Measurements from ENCODE around the gene GATAD2B. TPM values are rescaled to one million over a fixed set of nuclear protein-coding genes. Genes with fewer than 3 reads are reported as not detected.
A peak's percentile ranks its signal among the peaks of the same experiment; 100 is the strongest.
"Not testable (repeated sequence)": the region's sequence is repeated elsewhere in the genome, so short reads cannot be mapped to it uniquely, and the experiment has no call there.

Gene GATAD2B
- total and polyA plus RNA-seq, 7 donors, result 1.8 to 37.4 (median 16.4) TPM

GRCh38 chr1:153786038-153786790 lies 136.6 kb downstream of the GATAD2B start:
- no peak for DNase-seq
- intact Hi-C loops (cut with DNase I), result no loop called here
- Histone ChIP-seq H3K4me1 (peaks cover 0 to 34% (median 30%) of the 10 kb centered on the region in 4 donors), H3K27me3 (no peaks in the 10 kb centered on the region), H3K36me3 (no peaks in the 10 kb centered on the region), H3K27ac (no peak overlapping the region), H3K9me3 (no peaks in the 10 kb centered on the region), H3K4me3 (no peak overlapping the region)
- 94 to 95% methylated on average over 4 of the region's 4 CpGs for WGBS, 2 donors
- TF ChIP-seq EP300 (IDR thresholded peaks at IDR 0.05) (no peak), POLR2A (IDR thresholded peaks at IDR 0.05) (no peak), POLR2AphosphoS5 (IDR thresholded peaks at IDR 0.05) (no peak)
- TF ChIP-seq, protein P1, sequence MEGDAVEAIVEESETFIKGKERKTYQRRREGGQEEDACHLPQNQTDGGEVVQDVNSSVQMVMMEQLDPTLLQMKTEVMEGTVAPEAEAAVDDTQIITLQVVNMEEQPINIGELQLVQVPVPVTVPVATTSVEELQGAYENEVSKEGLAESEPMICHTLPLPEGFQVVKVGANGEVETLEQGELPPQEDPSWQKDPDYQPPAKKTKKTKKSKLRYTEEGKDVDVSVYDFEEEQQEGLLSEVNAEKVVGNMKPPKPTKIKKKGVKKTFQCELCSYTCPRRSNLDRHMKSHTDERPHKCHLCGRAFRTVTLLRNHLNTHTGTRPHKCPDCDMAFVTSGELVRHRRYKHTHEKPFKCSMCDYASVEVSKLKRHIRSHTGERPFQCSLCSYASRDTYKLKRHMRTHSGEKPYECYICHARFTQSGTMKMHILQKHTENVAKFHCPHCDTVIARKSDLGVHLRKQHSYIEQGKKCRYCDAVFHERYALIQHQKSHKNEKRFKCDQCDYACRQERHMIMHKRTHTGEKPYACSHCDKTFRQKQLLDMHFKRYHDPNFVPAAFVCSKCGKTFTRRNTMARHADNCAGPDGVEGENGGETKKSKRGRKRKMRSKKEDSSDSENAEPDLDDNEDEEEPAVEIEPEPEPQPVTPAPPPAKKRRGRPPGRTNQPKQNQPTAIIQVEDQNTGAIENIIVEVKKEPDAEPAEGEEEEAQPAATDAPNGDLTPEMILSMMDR (IDR thresholded peaks at IDR 0.05), result no peak

- H3K9me3 ChIP-seq, result no peaks in the 10 kb centered on the region
- WGBS, 2 donors, result 0% methylated on average over 61 of the region's 61 CpGs
- peak overlapping the region; percentile 49 to 72 (median 63) for H3K4me3 ChIP-seq
- H3K27me3 ChIP-seq, result no peaks in the 10 kb centered on the region
- TF ChIP-seq POLR2A (IDR thresholded peaks at IDR 0.05) (peak; percentile 95 to 97), EP300 (IDR thresholded peaks at IDR 0.05) (peak in 2 of 4 donors; percentile 2 to 44), POLR2AphosphoS5 (IDR thresholded peaks at IDR 0.05) (peak; percentile 99 to 100 (median 99))
- TF ChIP-seq, protein P1 (IDR thresholded peaks at IDR 0.05), result peak in 2 of 4 experiments; percentile 7 to 32
- intact Hi-C loops (cut with DNase I), result no loop called here
- H3K27ac ChIP-seq, result peak overlapping the region; percentile 92 to 99 (median 94)
- peak; percentile 95 for DNase-seq
- H3K36me3 ChIP-seq, result peaks cover 0 to 4% (median 0%) of the 10 kb centered on the region in 4 donors
- peaks cover 0 to 21% (median 12%) of the 10 kb centered on the region in 4 donors for H3K4me1 ChIP-seq
Observed at GRCh38 chr1:153783233-153784190, 139.3 kb downstream of the GATAD2B start.

DNA sequence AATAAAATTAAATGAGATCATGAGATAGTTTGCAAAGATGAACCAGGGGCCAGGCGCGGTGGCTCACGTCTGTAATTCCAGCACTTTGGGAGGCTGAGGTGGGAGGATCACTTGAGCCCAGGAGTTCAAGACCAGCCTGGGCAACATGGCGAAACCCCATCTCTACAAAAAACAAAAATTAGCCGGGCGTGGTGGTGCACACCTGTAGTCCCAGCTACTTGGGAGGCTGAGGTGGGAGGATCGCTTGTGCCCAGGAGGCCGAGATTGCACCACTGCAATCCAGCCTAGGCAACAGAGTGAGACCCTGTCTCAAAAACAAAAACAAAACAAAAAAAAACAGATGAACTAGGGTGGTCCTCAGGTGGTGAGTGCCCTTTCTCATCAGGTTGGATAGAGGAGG lies 140.1 kb downstream of the GATAD2B start:
- H3K36me3 ChIP-seq; H3K27me3 ChIP-seq; H3K9me3 ChIP-seq; intact Hi-C loops (cut with DNase I): not testable (repeated sequence)
- Histone ChIP-seq H3K4me3 (peak overlapping the region in 3 of 4 donors; percentile 59 to 72 (median 67)), H3K4me1 (peaks cover 0 to 30% (median 18%) of the 10 kb centered on the region in 4 donors), H3K27ac (peak overlapping the region; percentile 92 to 99 (median 94))
- 89 to 92% methylated on average over 8 of the region's 8 CpGs for WGBS, 2 donors
- DNase-seq, result peak; percentile 61

DNA sequence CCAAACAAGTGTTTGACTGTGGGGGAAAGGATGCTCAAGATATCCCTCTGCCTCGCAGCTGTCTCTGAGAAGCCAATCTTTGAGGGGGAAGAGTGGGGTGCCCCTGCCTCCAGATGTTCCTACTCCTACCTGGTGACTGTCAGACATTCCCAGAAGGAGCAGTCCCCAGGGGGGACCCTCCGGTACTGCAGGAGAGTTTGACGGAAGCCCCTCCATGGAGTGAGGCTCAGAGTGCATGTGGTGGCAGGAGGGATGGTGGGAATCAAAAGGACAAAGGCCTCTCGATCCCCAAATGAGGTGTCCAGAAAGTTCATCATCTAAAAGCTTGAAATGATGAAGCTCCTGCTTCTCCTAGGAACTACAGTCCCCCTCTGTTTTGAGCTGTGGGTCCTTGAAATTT lies 142.2 kb downstream of the GATAD2B start:
- no peaks in the 10 kb centered on the region for H3K9me3 ChIP-seq
- peaks cover 0 to 4% (median 0%) of the 10 kb centered on the region in 4 donors for H3K36me3 ChIP-seq
- intact Hi-C loops (cut with DNase I), result no loop called here
- no peak for DNase-seq
- peaks cover 0 to 47% (median 36%) of the 10 kb centered on the region in 4 donors for H3K4me1 ChIP-seq
- H3K27ac ChIP-seq, result no peak overlapping the region
- TF ChIP-seq POLR2AphosphoS5 (IDR thresholded peaks at IDR 0.05) (no peak), EP300 (IDR thresholded peaks at IDR 0.05) (no peak), POLR2A (IDR thresholded peaks at IDR 0.05) (no peak)
- TF ChIP-seq, protein P1 (IDR thresholded peaks at IDR 0.05), result no peak
- H3K4me3 ChIP-seq, result no peak overlapping the region
- H3K27me3 ChIP-seq, result no peaks in the 10 kb centered on the region
- WGBS, 2 donors, result 77 to 93% methylated on average over 4 of the region's 4 CpGs
